K562 (cell line): ENCODE data around the gene PRKAG1. TPM values are rescaled to one million over a fixed set of nuclear protein-coding genes. Genes with fewer than 3 reads are reported as not detected.

Experiments
- ARHGAP35 ChIP-seq: fragments of 450-650 bp; IDR thresholded peaks from 2 replicates; pipeline ENCODE4 v1.6.1; 2018; ENCODE audit not compliant: partially characterized antibody
- ARID1B ChIP-seq: fragments of 450-650 bp; IDR thresholded peaks from 2 replicates; pipeline ENCODE4 v1.6.1; 2016; ENCODE audit warnings: antibody characterized with exemption, mild to moderate bottlenecking, inconsistent platforms
- ASH1L ChIP-seq: fragments of 450-650 bp; IDR thresholded peaks from 2 replicates; pipeline ENCODE4 v1.6.1; 2018; ENCODE audit warnings: borderline replicate concordance, mild to moderate bottlenecking, low read depth; ENCODE audit not compliant: partially characterized antibody
- DACH1 ChIP-seq: fragments of 450-650 bp; IDR thresholded peaks from 2 replicates; pipeline ENCODE4 v1.6.1; 2018; ENCODE audit not compliant: partially characterized antibody
- ILF3 ChIP-seq: fragments of 450-650 bp; IDR thresholded peaks from 2 replicates; pipeline ENCODE4 v1.6.1; 2018; ENCODE audit warnings: antibody characterized with exemption, mild to moderate bottlenecking, moderate library complexity, borderline replicate concordance
- PCBP1 ChIP-seq: fragments of 200-400 bp; formaldehyde crosslinking; IDR thresholded peaks from 2 replicates; pipeline ENCODE4 v1.6.1; 2018; ENCODE audit warnings: mild to moderate bottlenecking, low read depth, low read length; ENCODE audit not compliant: poor library complexity, severe bottlenecking
- RBBP5 ChIP-seq: fragments of 200-600 bp; sonication (generic); IDR thresholded peaks from 2 replicates; pipeline ENCODE4 v1.6.1; 2012; ENCODE audit warnings: borderline replicate concordance, mild to moderate bottlenecking, low read length, control low read depth, inconsistent platforms; ENCODE audit not compliant: insufficient read depth, poor library complexity, severe bottlenecking
- RBM15 ChIP-seq: fragments of 200-400 bp; formaldehyde crosslinking; IDR thresholded peaks from 2 replicates; pipeline ENCODE4 v1.6.1; 2018; ENCODE audit warnings: mild to moderate bottlenecking, low read length, moderate library complexity; ENCODE audit not compliant: insufficient read depth
- RFX1 ChIP-seq: fragments of 450-650 bp; IDR thresholded peaks from 2 replicates; pipeline ENCODE4 v1.6.1; 2016; ENCODE audit warnings: mild to moderate bottlenecking, moderate library complexity
- TBP ChIP-seq: optimal IDR thresholded peaks from 2 replicates; pipeline ENCODE3; 2011; ENCODE audit warnings: low read depth, low read length, improper control_type of control experiment
- WHSC1 ChIP-seq: IDR thresholded peaks from one replicate; pipeline ENCODE4 v1.6.1; 2012; ENCODE audit warnings: low read length, control low read depth, inconsistent platforms
- ZBTB40 ChIP-seq, 2 experiments: fragments of 450-650 bp in 1 of 2; sonication (generic) in 1 of 2; formaldehyde crosslinking in 1 of 2; IDR thresholded peaks; 2 replicates each; pipeline versions ENCODE4 v1.7.1 to v1.9.0; 2016 to 2022; ENCODE audit warnings: inconsistent platforms in 1 of 2, mild to moderate bottlenecking in 1 of 2, missing genetic modification reagents in 1 of 2
- ZC3H4 ChIP-seq: sonication (generic); formaldehyde crosslinking; IDR thresholded peaks from 2 replicates; pipeline ENCODE4 v1.9.0; 2021; ENCODE audit warnings: missing genetic modification reagents, borderline replicate concordance
- ZKSCAN1 ChIP-seq: fragments of 150-350 bp; IDR thresholded peaks from 2 replicates; pipeline ENCODE4 v1.6.1; 2016; ENCODE audit warnings: low read depth, low read length
- ZNF398 ChIP-seq: fragments of 250-450 bp; sonication (Bioruptor Pico); IDR thresholded peaks from 2 replicates; pipeline ENCODE4 v1.8.0; 2021; ENCODE audit warnings: moderate library complexity, mild to moderate bottlenecking, inconsistent platforms
- ZNF586 ChIP-seq: fragments of 450-650 bp; formaldehyde crosslinking; conservative IDR thresholded peaks from 2 replicates; pipeline ENCODE4 v1.4.0; 2020; ENCODE audit warnings: mild to moderate bottlenecking, moderate library complexity
- polyA plus RNA-seq, 8 experiments: library from polyadenylated mRNA; depleted of rRNA in 4 of 8; stranded (reverse) in 5 of 8; unstranded in 3 of 8; fragments of >200 nt; fragmentation: Nextera tagmentation in 2 of 8; fragmentation: Illumina TruSeq in 1 of 8; extraction: Ambion mirVana in 2 of 8; extraction: Trizol in 1 of 8; gene quantifications; 2 replicates each; pipeline versions ENCODE4 v1.2.1 to v1.2.3, GENCODE V29; 2011 to 2014; ENCODE audit warnings: inconsistent platforms in 1 of 8, missing spikeins in 1 of 8
- total RNA-seq, 7 experiments: library from RNA; depleted of rRNA in 6 of 7; stranded (reverse); fragments of >200 nt in 6 of 7; fragmentation: Illumina TruSeq in 2 of 7; extraction: Trizol in 2 of 7; gene quantifications; 2 replicates each; pipeline versions ENCODE4 v1.2.1 to v1.2.3, GENCODE V29; 2011 to 2021; ENCODE audit warnings: low replicate concordance in 1 of 7

The PRKAG1 gene
- total and polyA plus RNA-seq, 9 of the 15 experiments (the other 6 are each of a cell fraction or from before 2014, with no cell fraction given), result 51.1 to 126 (median 79.1) TPM

GRCh38 chr12:48957141-48958048 lies 61.2 kb downstream of the PRKAG1 start, which contains the start of gene ARF3 (continued):
- TF ChIP-seq ZBTB40 (IDR thresholded peaks at IDR 0.05) (peak; percentile 78), ZBTB40 (CRISPR knock-in tag; IDR thresholded peaks at IDR 0.05) (no peak), TBP (peak; percentile 53), ILF3 (no peak), ASH1L (peak; percentile 59), RBBP5 (peak; percentile 73), ARID1B (peak; percentile 17), RFX1 (peak; percentile 95), PCBP1 (peak; percentile 69), ZKSCAN1 (no peak), RBM15 (no peak), DACH1 (peak; percentile 72), ZC3H4 (CRISPR knock-in tag) (no peak), ZNF398 (CRISPR knock-in tag) (no peak), WHSC1 (no peak), ZNF586 (no peak), ARHGAP35 (peak; percentile 98)
